ENCODE data around the gene CCR1.

DNA sequence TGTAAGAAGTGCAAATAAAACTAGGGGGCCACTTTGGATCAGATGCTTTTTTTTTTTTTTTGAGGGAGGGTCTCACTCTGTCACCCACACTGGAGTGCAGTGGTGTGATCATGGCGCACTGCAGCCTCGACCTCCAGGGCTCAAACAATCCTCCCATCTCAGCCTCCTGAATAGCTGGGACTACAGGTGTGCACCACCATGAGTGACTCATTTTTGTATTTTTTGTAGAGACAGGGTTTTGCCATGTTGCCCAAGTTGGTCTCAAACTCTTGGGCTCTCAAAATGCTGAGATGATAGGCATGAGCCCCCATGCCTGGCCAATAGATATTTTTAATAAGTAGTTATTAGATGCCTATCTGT is 20.8 kb downstream of the CCR1 start:
- TF ChIP-seq, protein P1, sequence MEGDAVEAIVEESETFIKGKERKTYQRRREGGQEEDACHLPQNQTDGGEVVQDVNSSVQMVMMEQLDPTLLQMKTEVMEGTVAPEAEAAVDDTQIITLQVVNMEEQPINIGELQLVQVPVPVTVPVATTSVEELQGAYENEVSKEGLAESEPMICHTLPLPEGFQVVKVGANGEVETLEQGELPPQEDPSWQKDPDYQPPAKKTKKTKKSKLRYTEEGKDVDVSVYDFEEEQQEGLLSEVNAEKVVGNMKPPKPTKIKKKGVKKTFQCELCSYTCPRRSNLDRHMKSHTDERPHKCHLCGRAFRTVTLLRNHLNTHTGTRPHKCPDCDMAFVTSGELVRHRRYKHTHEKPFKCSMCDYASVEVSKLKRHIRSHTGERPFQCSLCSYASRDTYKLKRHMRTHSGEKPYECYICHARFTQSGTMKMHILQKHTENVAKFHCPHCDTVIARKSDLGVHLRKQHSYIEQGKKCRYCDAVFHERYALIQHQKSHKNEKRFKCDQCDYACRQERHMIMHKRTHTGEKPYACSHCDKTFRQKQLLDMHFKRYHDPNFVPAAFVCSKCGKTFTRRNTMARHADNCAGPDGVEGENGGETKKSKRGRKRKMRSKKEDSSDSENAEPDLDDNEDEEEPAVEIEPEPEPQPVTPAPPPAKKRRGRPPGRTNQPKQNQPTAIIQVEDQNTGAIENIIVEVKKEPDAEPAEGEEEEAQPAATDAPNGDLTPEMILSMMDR (conservative IDR thresholded peaks at IDR 0.05): no peak
- no peak for TF ChIP-seq EZH2 (IDR thresholded peaks at IDR 0.05; ENCODE audit: low read depth)
